HepG2 (cell line): ENCODE results near the gene PTPRCAP. TPM values are rescaled to one million over a fixed set of nuclear protein-coding genes. Genes with fewer than 3 reads are reported as not detected.

Source experiments
- CREB1 ChIP-seq, 2 experiments: fragments of 450-650 bp in 1 of 2; IDR thresholded peaks; 2 replicates each; pipeline ENCODE4 v1.6.1; 2016 to 2017; ENCODE audit warnings: control low read depth in 1 of 2, mild to moderate bottlenecking in 1 of 2, missing compliant biosample characterization in 1 of 2, missing genetic modification characterization in 1 of 2
- DNMT1 ChIP-seq: sonication (generic); formaldehyde crosslinking; IDR thresholded peaks from 2 replicates; pipeline ENCODE4 v1.5.1; 2020; ENCODE audit warnings: mild to moderate bottlenecking, missing genetic modification reagents
- FOXK1 ChIP-seq: sonication (generic); formaldehyde crosslinking; IDR thresholded peaks from 2 replicates; pipeline ENCODE4 v1.4.0; 2020; ENCODE audit warnings: low read depth, missing genetic modification reagents, borderline replicate concordance
- HNRNPUL1 ChIP-seq: fragments of 200-400 bp; formaldehyde crosslinking; IDR thresholded peaks from 2 replicates; pipeline ENCODE4 v1.6.1; 2017; ENCODE audit warnings: low read depth, mild to moderate bottlenecking, low read length, moderate library complexity
- MAFF ChIP-seq: IDR thresholded peaks from 2 replicates; pipeline ENCODE4 v1.6.1; 2011; ENCODE audit warnings: low read depth, low read length, improper control_type of control experiment
- MAFG ChIP-seq: sonication (generic); formaldehyde crosslinking; IDR thresholded peaks from 2 replicates; pipeline ENCODE4 v1.5.1; 2020; ENCODE audit warnings: mild to moderate bottlenecking, missing genetic modification reagents
- MED1 ChIP-seq: sonication (generic); formaldehyde crosslinking; IDR thresholded peaks from 2 replicates; pipeline ENCODE4 v1.4.0; 2020; ENCODE audit warnings: missing genetic modification reagents
- MEIS1 ChIP-seq: sonication (generic); formaldehyde crosslinking; IDR thresholded peaks from 2 replicates; pipeline ENCODE4 v1.9.0; 2021; ENCODE audit warnings: mild to moderate bottlenecking, missing genetic modification reagents, moderate library complexity, borderline replicate concordance
- POLR2A ChIP-seq, 2 experiments: IDR thresholded peaks; 2 replicates each; pipeline ENCODE4 v1.6.1; 2011; ENCODE audit warnings: low read depth in 2 of 2, low read length in 2 of 2, mild to moderate bottlenecking in 1 of 2, moderate library complexity in 1 of 2; ENCODE audit not compliant: insufficient read depth in 1 of 2
- PREB ChIP-seq: sonication (generic); formaldehyde crosslinking; IDR thresholded peaks from 2 replicates; pipeline ENCODE4 v1.4.0; 2020; ENCODE audit warnings: missing genetic modification reagents
- RARG ChIP-seq: sonication (generic); formaldehyde crosslinking; IDR thresholded peaks from 2 replicates; pipeline ENCODE4 v1.4.0; 2020; ENCODE audit warnings: low read depth, mild to moderate bottlenecking, missing genetic modification reagents
- SKI ChIP-seq: fragments of 450-650 bp; IDR thresholded peaks from one replicate; pipeline ENCODE4 v1.6.1; 2018; ENCODE audit warnings: mild to moderate bottlenecking; ENCODE audit not compliant: partially characterized antibody
- SP2 ChIP-seq: sonication (generic); formaldehyde crosslinking; IDR thresholded peaks from 2 replicates; pipeline ENCODE4 v1.5.1; 2020; ENCODE audit warnings: mild to moderate bottlenecking, missing genetic modification reagents
- ZKSCAN8 ChIP-seq: IDR thresholded peaks from 2 replicates; pipeline ENCODE4 v1.6.1; 2016; ENCODE audit warnings: borderline replicate concordance, missing genetic modification reagents, missing compliant biosample characterization
- ZNF17 ChIP-seq: sonication (generic); formaldehyde crosslinking; IDR thresholded peaks from 2 replicates; pipeline ENCODE4 v1.5.0; 2020; ENCODE audit warnings: mild to moderate bottlenecking, missing genetic modification reagents
- ZNF263 ChIP-seq: sonication (generic); formaldehyde crosslinking; IDR thresholded peaks from 2 replicates; pipeline ENCODE4 v1.4.0; 2020; ENCODE audit warnings: missing genetic modification reagents
- ZNF331 ChIP-seq: sonication (generic); formaldehyde crosslinking; IDR thresholded peaks from 2 replicates; pipeline ENCODE4 v1.4.0; 2020; ENCODE audit warnings: missing genetic modification reagents
- ZNF674 ChIP-seq: sonication (generic); formaldehyde crosslinking; IDR thresholded peaks from 2 replicates; pipeline ENCODE4 v1.5.0; 2020; ENCODE audit warnings: low read depth, mild to moderate bottlenecking, missing genetic modification reagents
- ZNF800 ChIP-seq: sonication (generic); formaldehyde crosslinking; IDR thresholded peaks from 2 replicates; pipeline ENCODE4 v1.4.0; 2020; ENCODE audit warnings: missing genetic modification reagents
- ZSCAN12 ChIP-seq: sonication (generic); formaldehyde crosslinking; IDR thresholded peaks from 2 replicates; pipeline ENCODE4 v1.9.0; 2021; ENCODE audit warnings: mild to moderate bottlenecking, missing genetic modification reagents
- ZSCAN30 ChIP-seq: sonication (generic); formaldehyde crosslinking; IDR thresholded peaks from 2 replicates; pipeline ENCODE4 v1.5.0; 2020; ENCODE audit warnings: mild to moderate bottlenecking, missing genetic modification reagents
- polyA plus RNA-seq, 8 experiments: library from polyadenylated mRNA; depleted of rRNA in 3 of 8; stranded (reverse) in 7 of 8; unstranded in 1 of 8; fragments of >200 nt; fragmentation: Illumina TruSeq in 4 of 8; extraction: Trizol in 4 of 8; gene quantifications; 2 replicates each; pipeline versions ENCODE4 v1.2.1 to v1.2.3, GENCODE V29; 2011 to 2016; ENCODE audit warnings: low read depth in 4 of 8, missing spikeins in 1 of 8, mixed read lengths in 1 of 8; ENCODE audit not compliant: insufficient read depth in 1 of 8
- total RNA-seq, 5 experiments: library from RNA; depleted of rRNA; stranded (reverse); fragments of >200 nt; fragmentation: Illumina TruSeq; extraction: Trizol; gene quantifications; 2 replicates each; pipeline ENCODE4 v1.2.3, GENCODE V29; 2016; ENCODE audit warnings: low read depth in 1 of 5
- TF ChIP-seq, protein P1 (sequence below): sonication (generic); formaldehyde crosslinking; conservative IDR thresholded peaks from 2 replicates; pipeline ENCODE4 v1.4.0; 2020; ENCODE audit warnings: missing genetic modification reagents
- TF ChIP-seq, protein P2 (sequence below): sonication (generic); formaldehyde crosslinking; IDR thresholded peaks from 2 replicates; pipeline ENCODE4 v1.8.0; 2022; ENCODE audit warnings: missing genetic modification reagents, mild to moderate bottlenecking, borderline replicate concordance
- TF ChIP-seq, protein P3 (sequence below): sonication (generic); formaldehyde crosslinking; IDR thresholded peaks from 2 replicates; pipeline ENCODE4 v1.5.0; 2020; ENCODE audit warnings: missing genetic modification reagents

The PTPRCAP gene
- total and polyA plus RNA-seq, 2 of the 13 experiments (the other 11 are each of a cell fraction or from before 2014, with no cell fraction given), result 0.60 to 0.70 TPM

DNA sequence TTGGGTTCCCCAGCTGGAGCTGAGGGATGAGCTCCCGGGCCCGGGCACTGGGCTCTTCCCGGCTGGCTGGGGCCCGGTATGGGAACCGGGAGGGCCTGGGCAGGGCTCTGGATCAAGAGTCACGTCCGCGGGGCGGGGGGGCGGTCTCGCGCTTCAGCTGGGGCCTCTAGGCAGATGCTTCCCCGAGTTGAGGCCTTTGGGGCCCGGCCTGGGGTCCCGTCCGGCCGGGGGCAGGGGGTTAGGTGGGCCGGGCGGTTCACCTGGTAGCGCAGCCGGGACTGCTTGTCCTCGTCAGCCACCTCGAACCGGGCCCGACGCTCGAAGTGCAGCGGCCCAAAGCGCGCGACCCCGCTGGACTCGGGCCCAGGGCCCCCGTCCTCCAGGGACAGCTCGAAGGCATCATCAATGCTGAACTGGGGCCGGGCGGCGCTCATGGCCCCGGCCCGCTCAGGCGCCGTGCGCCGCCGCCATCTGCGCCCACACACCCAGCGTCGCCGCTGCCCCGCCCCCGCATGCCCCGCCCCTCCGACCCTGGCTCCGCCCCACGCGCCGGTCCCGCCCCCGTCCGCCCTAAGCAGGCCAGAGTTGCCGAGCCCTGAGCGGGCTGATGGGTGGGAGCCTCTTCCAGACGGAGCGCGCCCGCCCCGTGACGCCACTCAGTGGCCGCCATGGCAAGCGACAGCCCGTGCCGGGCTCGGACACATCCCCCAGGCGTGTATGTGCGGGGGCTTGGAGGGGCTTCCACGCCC, 31.5 kb upstream of the PTPRCAP start, which contains the start of gene TMEM134 (continued):
- TF ChIP-seq MAFF, result no peak
- TF ChIP-seq ZKSCAN8 (CRISPR knock-in tag), result 0 out of 2 replicates have a peak, but pooled peaks have one; percentile 17
- peak; percentile 73 to 83 for TF ChIP-seq POLR2A (IDR thresholded peaks at IDR 0.05; ENCODE audit: insufficient read depth in 1 of 2, low read depth in 2 of 2, low read length in 2 of 2)
- TF ChIP-seq SKI, result peak; percentile 71
- TF ChIP-seq, protein P1, sequence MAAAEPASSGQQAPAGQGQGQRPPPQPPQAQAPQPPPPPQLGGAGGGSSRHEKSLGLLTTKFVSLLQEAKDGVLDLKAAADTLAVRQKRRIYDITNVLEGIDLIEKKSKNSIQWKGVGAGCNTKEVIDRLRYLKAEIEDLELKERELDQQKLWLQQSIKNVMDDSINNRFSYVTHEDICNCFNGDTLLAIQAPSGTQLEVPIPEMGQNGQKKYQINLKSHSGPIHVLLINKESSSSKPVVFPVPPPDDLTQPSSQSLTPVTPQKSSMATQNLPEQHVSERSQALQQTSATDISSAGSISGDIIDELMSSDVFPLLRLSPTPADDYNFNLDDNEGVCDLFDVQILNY (CRISPR knock-in tag), result no peak
- TF ChIP-seq, protein P2, sequence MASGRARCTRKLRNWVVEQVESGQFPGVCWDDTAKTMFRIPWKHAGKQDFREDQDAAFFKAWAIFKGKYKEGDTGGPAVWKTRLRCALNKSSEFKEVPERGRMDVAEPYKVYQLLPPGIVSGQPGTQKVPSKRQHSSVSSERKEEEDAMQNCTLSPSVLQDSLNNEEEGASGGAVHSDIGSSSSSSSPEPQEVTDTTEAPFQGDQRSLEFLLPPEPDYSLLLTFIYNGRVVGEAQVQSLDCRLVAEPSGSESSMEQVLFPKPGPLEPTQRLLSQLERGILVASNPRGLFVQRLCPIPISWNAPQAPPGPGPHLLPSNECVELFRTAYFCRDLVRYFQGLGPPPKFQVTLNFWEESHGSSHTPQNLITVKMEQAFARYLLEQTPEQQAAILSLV (CRISPR knock-in tag), result no peak; the same call in 1 of the 2 replicates
- TF ChIP-seq CREB1 (IDR thresholded peaks at IDR 0.05), result peak; percentile 70
- no peak for TF ChIP-seq CREB1 (CRISPR knock-in tag; IDR thresholded peaks at IDR 0.05)
- TF ChIP-seq HNRNPUL1, result no peak
- no peak for TF ChIP-seq ZNF263
- TF ChIP-seq, protein P3, sequence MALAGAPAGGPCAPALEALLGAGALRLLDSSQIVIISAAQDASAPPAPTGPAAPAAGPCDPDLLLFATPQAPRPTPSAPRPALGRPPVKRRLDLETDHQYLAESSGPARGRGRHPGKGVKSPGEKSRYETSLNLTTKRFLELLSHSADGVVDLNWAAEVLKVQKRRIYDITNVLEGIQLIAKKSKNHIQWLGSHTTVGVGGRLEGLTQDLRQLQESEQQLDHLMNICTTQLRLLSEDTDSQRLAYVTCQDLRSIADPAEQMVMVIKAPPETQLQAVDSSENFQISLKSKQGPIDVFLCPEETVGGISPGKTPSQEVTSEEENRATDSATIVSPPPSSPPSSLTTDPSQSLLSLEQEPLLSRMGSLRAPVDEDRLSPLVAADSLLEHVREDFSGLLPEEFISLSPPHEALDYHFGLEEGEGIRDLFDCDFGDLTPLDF, result peak; percentile 43; the same call in 1 of the 2 replicates
- peak; percentile 78; the same call in 1 of the 2 replicates for TF ChIP-seq MEIS1 (CRISPR knock-in tag)
- TF ChIP-seq ZNF331 (CRISPR knock-in tag), result peak; percentile 61
- peak; percentile 71 for TF ChIP-seq SP2 (CRISPR knock-in tag)
- TF ChIP-seq FOXK1 (CRISPR knock-in tag), result peak; percentile 44; the same call in 1 of the 2 replicates
- no peak for TF ChIP-seq RARG (CRISPR knock-in tag)
- no peak for TF ChIP-seq ZSCAN12
- 0 out of 2 replicates have a peak, but pooled peaks have one; percentile 31 for TF ChIP-seq DNMT1 (CRISPR knock-in tag)
- TF ChIP-seq ZNF674 (CRISPR knock-in tag), result no peak
- TF ChIP-seq MAFG (CRISPR knock-in tag), result no peak
- no peak for TF ChIP-seq ZNF800 (CRISPR knock-in tag)
- TF ChIP-seq MED1 (CRISPR knock-in tag), result peak; percentile 67
- TF ChIP-seq ZNF17 (CRISPR knock-in tag), result no peak
- TF ChIP-seq PREB (CRISPR knock-in tag), result no peak
- TF ChIP-seq ZSCAN30 (CRISPR knock-in tag), result no peak
